Activated T-cell treated with anti-CD3 and anti-CD28 coated beads, Interleukin-2, amount 50 U/mL, for 4 hours (primary cell): ENCODE measurements around the gene SLC25A51. TPM values are rescaled to one million over a fixed set of nuclear protein-coding genes. Genes with fewer than 3 reads are reported as not detected.
"Not testable (repeated sequence)": the region's sequence is repeated elsewhere in the genome, so short reads cannot be mapped to it uniquely, and the experiment has no call there.

Experiments used
- ATAC-seq, 2 donors: fragments of 200-7000 bp; cut with Tn5 transposase; one replicate each; pipeline ENCODE4 v1.10.0; 2021
- DNase-seq: peaks from one replicate; pipeline ENCODE4 v3.0.0-alpha.2; 2020
- H3K27me3 Mint-ChIP-seq: one replicate; pipeline ENCODE4 v1.8.0; 2021; ENCODE audit warnings: low read depth, mixed read lengths
- H3K36me3 Mint-ChIP-seq: one replicate; pipeline ENCODE4 v1.8.0; 2022; ENCODE audit warnings: mixed read lengths; ENCODE audit not compliant: insufficient read depth
- H3K4me1 Mint-ChIP-seq: one replicate; pipeline ENCODE4 v1.8.0; 2021; ENCODE audit warnings: low read depth, mixed read lengths
- H3K4me3 Mint-ChIP-seq: one replicate; pipeline ENCODE4 v1.8.0; 2021; ENCODE audit warnings: mild to moderate bottlenecking, moderate library complexity, mixed read lengths
- H3K9me3 Mint-ChIP-seq: one replicate; pipeline ENCODE4 v1.8.0; 2021; ENCODE audit warnings: mixed read lengths
- total RNA-seq, 3 donors: library from RNA; stranded (reverse); gene quantifications; one replicate each; pipeline ENCODE4 v1.2.1, GENCODE V29; 2021

SLC25A51 gene
- total RNA-seq, 3 donors from 2014 or later: 36.7 to 38.1 (median 37.7) TPM

GRCh38 chr9:37909326-37909725 lies 5.4 kb upstream of the SLC25A51 start:
- H3K4me3 Mint-ChIP-seq: no peak overlapping the region
- DNase-seq (no peak), ATAC-seq (no peak)
- peaks cover 5% of the 10 kb centered on the region for H3K4me1 Mint-ChIP-seq
- H3K9me3 Mint-ChIP-seq: no peaks in the 10 kb centered on the region
- H3K27me3 Mint-ChIP-seq: peaks cover 5% of the 10 kb centered on the region
- H3K36me3 Mint-ChIP-seq: no peaks in the 10 kb centered on the region

GRCh38 chr9:37908698-37909186 lies 4.8 kb upstream of the SLC25A51 start:
- DNase-seq (no peak), ATAC-seq (no peak)
- H3K4me3 Mint-ChIP-seq: no peak overlapping the region
- H3K4me1 Mint-ChIP-seq: peaks cover 7% of the 10 kb centered on the region
- H3K9me3 Mint-ChIP-seq: no peaks in the 10 kb centered on the region
- H3K36me3 Mint-ChIP-seq: no peaks in the 10 kb centered on the region
- H3K27me3 Mint-ChIP-seq: peaks cover 5% of the 10 kb centered on the region

- ATAC-seq (no peak), DNase-seq (no peak)
- no peaks in the 10 kb centered on the region for H3K36me3 Mint-ChIP-seq
- no peak overlapping the region for H3K4me3 Mint-ChIP-seq
- H3K4me1 Mint-ChIP-seq: peaks cover 7% of the 10 kb centered on the region
- peaks cover 2% of the 10 kb centered on the region for H3K27me3 Mint-ChIP-seq
- H3K9me3 Mint-ChIP-seq: no peaks in the 10 kb centered on the region
These were observed 4.4 kb upstream of the SLC25A51 start for GRCh38 chr9:37908283-37908682.

GRCh38 chr9:37906312-37907239 lies 2.6 kb upstream of the SLC25A51 start:
- H3K27me3 Mint-ChIP-seq: no peaks in the 10 kb centered on the region
- H3K4me1 Mint-ChIP-seq: peaks cover 14% of the 10 kb centered on the region
- H3K36me3 Mint-ChIP-seq: no peaks in the 10 kb centered on the region
- ATAC-seq (no peak), DNase-seq (no peak)
- H3K9me3 Mint-ChIP-seq: no peaks in the 10 kb centered on the region
- peak overlapping the region; percentile 17 for H3K4me3 Mint-ChIP-seq

GRCh38 chr9:37905776-37906175 lies 1.8 kb upstream of the SLC25A51 start:
- ATAC-seq (no peak), DNase-seq (no peak)
- Mint-ChIP-seq H3K27me3 (no peaks in the 10 kb centered on the region), H3K36me3 (no peaks in the 10 kb centered on the region), H3K9me3 (no peaks in the 10 kb centered on the region), H3K4me3 (no peak overlapping the region), H3K4me1 (peaks cover 14% of the 10 kb centered on the region)

- H3K4me3 Mint-ChIP-seq: peak overlapping the region; percentile 86
- no peaks in the 10 kb centered on the region for H3K36me3 Mint-ChIP-seq
- no peaks in the 10 kb centered on the region for H3K27me3 Mint-ChIP-seq
- ATAC-seq (no peak), DNase-seq (no peak)
- no peaks in the 10 kb centered on the region for H3K9me3 Mint-ChIP-seq
- peaks cover 14% of the 10 kb centered on the region for H3K4me1 Mint-ChIP-seq
These were observed 1.2 kb upstream of the SLC25A51 start for GRCh38 chr9:37905131-37905505.

GRCh38 chr9:37904445-37905130 lies 661 bp upstream of the SLC25A51 start:
- Mint-ChIP-seq H3K27me3 (no peaks in the 10 kb centered on the region), H3K36me3 (no peaks in the 10 kb centered on the region), H3K4me1 (peaks cover 14% of the 10 kb centered on the region), H3K4me3 (peak overlapping the region; percentile 86), H3K9me3 (no peaks in the 10 kb centered on the region)
- DNase-seq: no peak
- ATAC-seq: no peak

- peaks cover 6% of the 10 kb centered on the region for H3K36me3 Mint-ChIP-seq
- H3K4me1 Mint-ChIP-seq: peaks cover 14% of the 10 kb centered on the region
- H3K9me3 Mint-ChIP-seq: no peaks in the 10 kb centered on the region
- ATAC-seq: peak; percentile 6 to 11
- peak overlapping the region; percentile 86 for H3K4me3 Mint-ChIP-seq
- H3K27me3 Mint-ChIP-seq: no peaks in the 10 kb centered on the region
- DNase-seq: no peak
These were observed 906 bp downstream of the SLC25A51 start for GRCh38 chr9:37902796-37903646.

GRCh38 chr9:37902131-37902530 lies 1.8 kb downstream of the SLC25A51 start:
- DNase-seq (no peak), ATAC-seq (no peak)
- Mint-ChIP-seq H3K27me3 (no peaks in the 10 kb centered on the region), H3K36me3 (peaks cover 10% of the 10 kb centered on the region), H3K4me3 (peak overlapping the region; percentile 86), H3K4me1 (peaks cover 14% of the 10 kb centered on the region), H3K9me3 (no peaks in the 10 kb centered on the region)

GRCh38 chr9:37899041-37899440 lies 4.9 kb downstream of the SLC25A51 start:
- Mint-ChIP-seq H3K4me1 (peaks cover 8% of the 10 kb centered on the region), H3K27me3 (no peaks in the 10 kb centered on the region), H3K4me3 (no peak overlapping the region), H3K36me3 (peaks cover 26% of the 10 kb centered on the region), H3K9me3 (no peaks in the 10 kb centered on the region)
- DNase-seq: no peak
- ATAC-seq: no peak

GRCh38 chr9:37897665-37898064 lies 6.3 kb downstream of the SLC25A51 start:
- ATAC-seq (no peak), DNase-seq (no peak)
- Mint-ChIP-seq H3K36me3 (peaks cover 36% of the 10 kb centered on the region), H3K9me3 (no peaks in the 10 kb centered on the region), H3K4me3 (no peak overlapping the region), H3K4me1 (peaks cover 5% of the 10 kb centered on the region), H3K27me3 (no peaks in the 10 kb centered on the region)

GRCh38 chr9:37892063-37892462 lies 11.9 kb downstream of the SLC25A51 start:
- H3K36me3 Mint-ChIP-seq: peaks cover 57% of the 10 kb centered on the region
- ATAC-seq: no peak

GRCh38 chr9:37891042-37891441 lies 12.9 kb downstream of the SLC25A51 start:
- DNase-seq, H3K4me1 Mint-ChIP-seq, H3K4me3 Mint-ChIP-seq, H3K27me3 Mint-ChIP-seq, H3K9me3 Mint-ChIP-seq, ATAC-seq: not testable (repeated sequence)
- peaks cover 53% of the 10 kb centered on the region for H3K36me3 Mint-ChIP-seq

More at GRCh38 chr9:37892063-37892462, 11.9 kb downstream of the SLC25A51 start:
- Mint-ChIP-seq H3K27me3 (no peaks in the 10 kb centered on the region), H3K4me3 (no peak overlapping the region), H3K9me3 (no peaks in the 10 kb centered on the region), H3K4me1 (no peaks in the 10 kb centered on the region)
- no peak for DNase-seq

- peaks cover 50% of the 10 kb centered on the region for H3K36me3 Mint-ChIP-seq
- H3K9me3 Mint-ChIP-seq: no peaks in the 10 kb centered on the region
- H3K4me1 Mint-ChIP-seq: no peaks in the 10 kb centered on the region
- no peak overlapping the region for H3K4me3 Mint-ChIP-seq
- ATAC-seq (no peak), DNase-seq (no peak)
- no peaks in the 10 kb centered on the region for H3K27me3 Mint-ChIP-seq
These were observed 14.4 kb downstream of the SLC25A51 start for GRCh38 chr9:37889536-37889935.
